ENCODE results near the gene TAB2. TPM values are rescaled to one million over a fixed set of nuclear protein-coding genes. Genes with fewer than 3 reads are reported as not detected.

The TAB2 gene
- total RNA-seq, 1 experiment from 2014 or later = 45.8 TPM

- no peaks in the 10 kb centered on the region for H4K20me1 ChIP-seq (ENCODE audit: insufficient read depth)
- CTCF ChIA-PET = no interaction called here
- no TSS peak for BruUV-seq (replicated peaks)
- no peak overlapping the region for H3K4me2 ChIP-seq
- no peaks in the 10 kb centered on the region for H3K36me3 ChIP-seq (ENCODE audit: low read depth)
- POLR2A ChIA-PET (ENCODE audit: unreplicated experiment) = no interaction called here
- H3K9me3 ChIP-seq (ENCODE audit: insufficient read depth, low read depth) = no peaks in the 10 kb centered on the region
- no peak overlapping the region for H3K27ac ChIP-seq
- H3K4me3 ChIP-seq = no peak overlapping the region
- TF ChIP-seq, protein P1, sequence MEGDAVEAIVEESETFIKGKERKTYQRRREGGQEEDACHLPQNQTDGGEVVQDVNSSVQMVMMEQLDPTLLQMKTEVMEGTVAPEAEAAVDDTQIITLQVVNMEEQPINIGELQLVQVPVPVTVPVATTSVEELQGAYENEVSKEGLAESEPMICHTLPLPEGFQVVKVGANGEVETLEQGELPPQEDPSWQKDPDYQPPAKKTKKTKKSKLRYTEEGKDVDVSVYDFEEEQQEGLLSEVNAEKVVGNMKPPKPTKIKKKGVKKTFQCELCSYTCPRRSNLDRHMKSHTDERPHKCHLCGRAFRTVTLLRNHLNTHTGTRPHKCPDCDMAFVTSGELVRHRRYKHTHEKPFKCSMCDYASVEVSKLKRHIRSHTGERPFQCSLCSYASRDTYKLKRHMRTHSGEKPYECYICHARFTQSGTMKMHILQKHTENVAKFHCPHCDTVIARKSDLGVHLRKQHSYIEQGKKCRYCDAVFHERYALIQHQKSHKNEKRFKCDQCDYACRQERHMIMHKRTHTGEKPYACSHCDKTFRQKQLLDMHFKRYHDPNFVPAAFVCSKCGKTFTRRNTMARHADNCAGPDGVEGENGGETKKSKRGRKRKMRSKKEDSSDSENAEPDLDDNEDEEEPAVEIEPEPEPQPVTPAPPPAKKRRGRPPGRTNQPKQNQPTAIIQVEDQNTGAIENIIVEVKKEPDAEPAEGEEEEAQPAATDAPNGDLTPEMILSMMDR (conservative IDR thresholded peaks at IDR 0.05) = no peak
- no peak for TF ChIP-seq EZH2 (IDR thresholded peaks at IDR 0.05; ENCODE audit: low read depth)
- no peaks in the 10 kb centered on the region for H3K4me1 ChIP-seq (replicated peaks; ENCODE audit: insufficient read depth)
- H3K79me2 ChIP-seq (ENCODE audit: low read depth) = no peaks in the 10 kb centered on the region
- H3K27me3 ChIP-seq (ENCODE audit: insufficient read depth, low read depth) = no peaks in the 10 kb centered on the region
- H3F3A ChIP-seq (ENCODE audit: insufficient read depth, low read depth) = no peaks in the 10 kb centered on the region
- H3K9me2 ChIP-seq (ENCODE audit: insufficient read depth) = no peaks in the 10 kb centered on the region
- intact Hi-C loops (cut with micrococcal nuclease; ENCODE audit: unreplicated experiment) = no loop called here
- no peak overlapping the region for H2AFZ ChIP-seq
- no peak for DNase-seq
Observed at GRCh38 chr6:149445095-149445466, 127.6 kb downstream of the TAB2 start.

- TF ChIP-seq, protein P1 (conservative IDR thresholded peaks at IDR 0.05) = no peak
- TF ChIP-seq EZH2 (IDR thresholded peaks at IDR 0.05; ENCODE audit: low read depth) = no peak
- Histone ChIP-seq H3K9me3 (ENCODE audit: insufficient read depth, low read depth) (no peaks in the 10 kb centered on the region), H3F3A (ENCODE audit: insufficient read depth, low read depth) (no peaks in the 10 kb centered on the region), H3K4me1 (replicated peaks; ENCODE audit: insufficient read depth) (no peaks in the 10 kb centered on the region), H3K27ac (no peak overlapping the region), H3K27me3 (ENCODE audit: insufficient read depth, low read depth) (no peaks in the 10 kb centered on the region), H3K36me3 (ENCODE audit: low read depth) (no peaks in the 10 kb centered on the region), H3K9me2 (ENCODE audit: insufficient read depth) (no peaks in the 10 kb centered on the region), H3K4me2 (no peak overlapping the region), H3K79me2 (ENCODE audit: low read depth) (no peaks in the 10 kb centered on the region), H3K4me3 (no peak overlapping the region), H2AFZ (no peak overlapping the region), H4K20me1 (ENCODE audit: insufficient read depth) (no peaks in the 10 kb centered on the region)
- intact Hi-C loops (cut with micrococcal nuclease; ENCODE audit: unreplicated experiment) = no loop called here
- ChIA-PET POLR2A (ENCODE audit: unreplicated experiment) (no interaction called here), CTCF (no interaction called here)
- no TSS peak for BruUV-seq (replicated peaks)
- no peak for DNase-seq
Observed at GRCh38 chr6:149445573-149445972, 128.1 kb downstream of the TAB2 start.

DNA sequence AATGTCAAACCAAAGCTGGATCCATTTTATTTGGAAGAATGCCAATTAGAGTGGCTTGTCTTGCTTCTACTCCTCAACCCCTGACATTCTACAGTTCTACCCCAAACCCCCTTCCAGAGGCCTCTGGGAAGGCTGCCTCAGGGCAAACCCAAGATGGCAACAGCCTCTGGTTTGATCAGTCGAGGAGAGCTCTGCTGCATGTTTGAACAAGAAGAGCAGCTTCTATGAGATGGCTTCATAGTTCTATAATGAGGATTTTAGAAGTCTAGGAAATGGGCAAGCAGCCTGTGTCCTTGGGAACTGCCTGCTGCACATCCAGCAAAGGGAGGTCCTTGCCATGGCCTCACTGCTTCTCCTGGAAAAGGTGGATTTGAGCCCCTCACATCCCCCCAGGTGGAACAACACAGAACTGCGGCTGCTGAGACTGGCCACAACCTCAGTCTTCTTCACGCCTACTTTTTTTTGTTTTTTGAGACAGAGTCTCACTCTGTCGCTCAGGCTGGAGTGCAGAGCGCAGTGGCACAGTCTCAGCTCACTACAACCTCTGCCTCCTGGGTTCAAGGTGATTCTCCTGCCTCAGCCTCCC, 129.4 kb downstream of the TAB2 start:
- intact Hi-C loops (cut with micrococcal nuclease; ENCODE audit: unreplicated experiment) = no loop called here
- no peak overlapping the region for H3K4me3 ChIP-seq
- H4K20me1 ChIP-seq (ENCODE audit: insufficient read depth) = no peaks in the 10 kb centered on the region
- no peaks in the 10 kb centered on the region for H3K4me1 ChIP-seq (replicated peaks; ENCODE audit: insufficient read depth)
- H2AFZ ChIP-seq = no peak overlapping the region
- TF ChIP-seq, protein P1 (conservative IDR thresholded peaks at IDR 0.05) = no peak
- TF ChIP-seq EZH2 (IDR thresholded peaks at IDR 0.05; ENCODE audit: low read depth) = no peak
- H3K79me2 ChIP-seq (ENCODE audit: low read depth) = no peaks in the 10 kb centered on the region
- no TSS peak for BruUV-seq (replicated peaks)
- no peaks in the 10 kb centered on the region for H3K27me3 ChIP-seq (ENCODE audit: insufficient read depth, low read depth)
- H3F3A ChIP-seq (ENCODE audit: insufficient read depth, low read depth) = no peaks in the 10 kb centered on the region
- CTCF ChIA-PET = no interaction called here
- POLR2A ChIA-PET (ENCODE audit: unreplicated experiment) = no interaction called here
- no peaks in the 10 kb centered on the region for H3K9me3 ChIP-seq (ENCODE audit: insufficient read depth, low read depth)
- H3K9me2 ChIP-seq (ENCODE audit: insufficient read depth) = no peaks in the 10 kb centered on the region
- H3K4me2 ChIP-seq = no peak overlapping the region
- no peak overlapping the region for H3K27ac ChIP-seq
- no peaks in the 10 kb centered on the region for H3K36me3 ChIP-seq (ENCODE audit: low read depth)
- DNase-seq = no peak

Data from PC-9 (cell line).